ENCODE data around the gene P2RY2. TPM values are rescaled to one million over a fixed set of nuclear protein-coding genes. Genes with fewer than 3 reads are reported as not detected.

P2RY2 gene
- total and polyA plus RNA-seq, 2 donors (not counting 1 experiment from before 2014, with no cell fraction given): 0.12 to 0.37 TPM

DNA sequence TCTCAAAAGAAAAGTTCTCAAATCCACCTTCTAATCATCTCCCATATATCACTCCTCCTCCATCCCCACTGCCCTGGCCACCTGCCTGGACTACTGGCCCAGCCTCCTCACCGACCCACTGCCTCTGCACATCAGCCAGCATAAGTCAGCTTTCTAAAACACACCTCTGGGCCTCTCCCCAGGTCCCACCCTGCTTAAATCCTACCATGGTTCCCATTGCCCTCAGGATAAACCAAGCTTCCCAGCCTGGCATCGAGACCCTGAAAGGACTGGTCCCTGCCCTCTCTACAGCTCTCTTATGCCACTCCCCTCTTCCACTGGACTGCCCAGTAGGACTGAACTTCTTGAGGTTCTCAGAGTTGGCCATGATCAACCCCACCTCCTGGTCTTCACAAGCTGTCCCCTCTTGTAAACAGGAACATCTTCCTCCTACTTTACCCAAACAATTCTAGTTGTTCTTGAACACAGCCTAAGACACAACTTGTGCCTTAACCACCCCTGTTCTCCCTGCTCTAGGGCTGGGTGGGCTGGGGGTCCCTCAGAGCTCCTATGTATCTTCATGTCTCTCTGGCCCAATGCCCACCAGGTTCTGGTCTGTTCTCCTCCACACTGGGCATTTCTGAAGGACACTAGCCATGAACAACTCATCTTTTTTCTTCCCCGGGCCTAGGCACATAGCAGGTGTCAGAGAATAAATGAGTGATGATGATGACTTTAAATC is 41.5 kb downstream of the P2RY2 start:
- peaks cover 19% of the 10 kb centered on the region for H3K27me3 Mint-ChIP-seq
- H3K9me3 Mint-ChIP-seq (ENCODE audit: insufficient read depth): no peaks in the 10 kb centered on the region
- ChIA-PET POLR2A (no interaction called here), CTCF (no interaction called here)
- Histone ChIP-seq H3K79me2 (ENCODE audit: control insufficient read depth, insufficient read depth, low read length) (no peaks in the 10 kb centered on the region), H3K36me3 (replicated peaks in 1 of 2; ENCODE audit: control extremely low read depth in 1 of 2, control insufficient read depth in 1 of 2, extremely low read depth in 1 of 2, insufficient read depth in 2 of 2, low read length in 1 of 2) (no peaks in the 10 kb centered on the region), H3K27ac (ENCODE audit: low read length in 2 of 2) (no peak overlapping the region), H2AFZ (ENCODE audit: insufficient read depth, low read depth, low read length, poor library complexity, severe bottlenecking) (no peak overlapping the region), H3K9me3 (ENCODE audit: control extremely low read depth in 1 of 3, control insufficient read depth in 2 of 3, insufficient read depth in 1 of 3, low read length in 2 of 3) (no peaks in the 10 kb centered on the region), H3K4me3 (ENCODE audit: control extremely low read depth in 1 of 5, extremely low read depth in 1 of 5, insufficient read depth in 1 of 5, low read depth in 2 of 5, low read length in 4 of 5) (no peak overlapping the region), H3K27me3 (replicated peaks in 1 of 4; ENCODE audit: control extremely low read depth in 1 of 4, control insufficient read depth in 3 of 4, insufficient read depth in 4 of 4, low read length in 3 of 4) (peaks cover 0 to 25% (median 16%) of the 10 kb centered on the region in 4 experiments), H3K9ac (ENCODE audit: low read length) (no peak overlapping the region), H3K4me2 (replicated peaks; ENCODE audit: low read depth, low read length, poor library complexity, severe bottlenecking) (no peak overlapping the region), H3K4me1 (ENCODE audit: control insufficient read depth in 2 of 2, insufficient read depth in 2 of 2, low read length in 2 of 2) (peaks cover 0 to 6% of the 10 kb centered on the region in 2 donors), H4K20me1 (ENCODE audit: control insufficient read depth, insufficient read depth, low read length, poor library complexity, severe bottlenecking) (no peaks in the 10 kb centered on the region)
- DNase-seq (no peak), ATAC-seq (ENCODE audit: low read depth) (no peak)
- intact Hi-C loops (cut with micrococcal nuclease): no loop called here
- no peaks in the 10 kb centered on the region for H3K4me1 Mint-ChIP-seq
- no peak overlapping the region for H3K4me3 Mint-ChIP-seq
- no peak for TF ChIP-seq CTCF (IDR thresholded peaks at IDR 0.05)
- TF ChIP-seq EZH2 (IDR thresholded peaks at IDR 0.05; ENCODE audit: borderline replicate concordance, insufficient read depth, low read depth, low read length, poor library complexity, severe bottlenecking): no peak
- WGBS (ENCODE audit: insufficient coverage): 91% methylated on average over 2 of the region's 3 CpGs
- no peak overlapping the region for H3K27ac Mint-ChIP-seq

- intact Hi-C loops (cut with micrococcal nuclease): no loop called here
- DNase-seq (no peak), ATAC-seq (ENCODE audit: low read depth) (no peak)
- peaks cover 0 to 31% (median 19%) of the 10 kb centered on the region in 4 experiments for H3K27me3 ChIP-seq (replicated peaks in 1 of 4; ENCODE audit: control extremely low read depth in 1 of 4, control insufficient read depth in 3 of 4, insufficient read depth in 4 of 4, low read length in 3 of 4)
- ChIA-PET POLR2A (no interaction called here), CTCF (no interaction called here)
- H3K27me3 Mint-ChIP-seq: peaks cover 24% of the 10 kb centered on the region
- H2AFZ ChIP-seq (ENCODE audit: insufficient read depth, low read depth, low read length, poor library complexity, severe bottlenecking): no peak overlapping the region
- no peak overlapping the region for H3K4me2 ChIP-seq (replicated peaks; ENCODE audit: low read depth, low read length, poor library complexity, severe bottlenecking)
- no peak overlapping the region for H3K27ac ChIP-seq (ENCODE audit: low read length in 2 of 2)
- no peaks in the 10 kb centered on the region for H4K20me1 ChIP-seq (ENCODE audit: control insufficient read depth, insufficient read depth, low read length, poor library complexity, severe bottlenecking)
- H3K4me1 ChIP-seq (ENCODE audit: control insufficient read depth in 2 of 2, insufficient read depth in 2 of 2, low read length in 2 of 2): peaks cover 0 to 6% of the 10 kb centered on the region in 2 donors
- H3K36me3 ChIP-seq (replicated peaks in 1 of 2; ENCODE audit: control extremely low read depth in 1 of 2, control insufficient read depth in 1 of 2, extremely low read depth in 1 of 2, insufficient read depth in 2 of 2, low read length in 1 of 2): no peaks in the 10 kb centered on the region
- no peak overlapping the region for H3K4me3 Mint-ChIP-seq
- no peak overlapping the region for H3K27ac Mint-ChIP-seq
- H3K79me2 ChIP-seq (ENCODE audit: control insufficient read depth, insufficient read depth, low read length): no peaks in the 10 kb centered on the region
- no peak overlapping the region for H3K9ac ChIP-seq (ENCODE audit: low read length)
- H3K4me1 Mint-ChIP-seq: peaks cover 3% of the 10 kb centered on the region
- H3K9me3 ChIP-seq (ENCODE audit: control extremely low read depth in 1 of 3, control insufficient read depth in 2 of 3, insufficient read depth in 1 of 3, low read length in 2 of 3): no peaks in the 10 kb centered on the region
- H3K4me3 ChIP-seq (ENCODE audit: control extremely low read depth in 1 of 5, extremely low read depth in 1 of 5, insufficient read depth in 1 of 5, low read depth in 2 of 5, low read length in 4 of 5): no peak overlapping the region
- TF ChIP-seq EZH2 (IDR thresholded peaks at IDR 0.05; ENCODE audit: borderline replicate concordance, insufficient read depth, low read depth, low read length, poor library complexity, severe bottlenecking): no peak
- no peak for TF ChIP-seq CTCF (IDR thresholded peaks at IDR 0.05)
- no peaks in the 10 kb centered on the region for H3K9me3 Mint-ChIP-seq (ENCODE audit: insufficient read depth)
Observed at GRCh38 chr11:73260127-73260457, 42.0 kb downstream of the P2RY2 start.

Measured in B cell (primary cell).